Stomach smooth muscle (tissue), 2 donors: ENCODE measurements around the gene PRTFDC1.

Experiments used
- H3K27ac ChIP-seq: one replicate; pipeline ENCODE4 v1.7.0; 2013; ENCODE audit warnings: mild to moderate bottlenecking, low read length, inconsistent platforms
- H3K27me3 ChIP-seq, 2 donors: one replicate each; pipeline ENCODE4 v1.7.0; 2013; ENCODE audit warnings: low read length in 2 of 2; ENCODE audit not compliant: insufficient read depth in 2 of 2, control insufficient read depth in 1 of 2
- H3K36me3 ChIP-seq, 2 donors: one replicate each; pipeline ENCODE4 v1.7.0; 2013; ENCODE audit warnings: low read length in 2 of 2; ENCODE audit not compliant: control insufficient read depth in 2 of 2, insufficient read depth in 2 of 2
- H3K4me1 ChIP-seq: one replicate; pipeline ENCODE4 v1.7.0; 2013; ENCODE audit warnings: low read length; ENCODE audit not compliant: control insufficient read depth, insufficient read depth
- H3K4me3 ChIP-seq, 2 donors: one replicate each; pipeline ENCODE4 v1.7.0; 2013; ENCODE audit warnings: low read length in 2 of 2
- H3K9ac ChIP-seq, 2 donors: one replicate each; pipeline ENCODE4 v1.7.0; 2013; ENCODE audit warnings: low read length in 2 of 2, mild to moderate bottlenecking in 1 of 2
- H3K9me3 ChIP-seq, 2 donors: one replicate each; pipeline ENCODE4 v1.7.0; 2013; ENCODE audit warnings: low read length in 2 of 2; ENCODE audit not compliant: control insufficient read depth in 2 of 2
- donor health status: healthy.
- donor health status: Pancreatic carcinoma.

The PRTFDC1 gene

GRCh38 chr10:24872049-24872789 is 80.2 kb downstream of the PRTFDC1 start:
- no peaks in the 10 kb centered on the region for H3K9me3 ChIP-seq
- no peak overlapping the region for H3K4me3 ChIP-seq
- H3K27me3 ChIP-seq, result no peaks in the 10 kb centered on the region
- H3K36me3 ChIP-seq, result no peaks in the 10 kb centered on the region
- H3K9ac ChIP-seq, result no peak overlapping the region
- H3K4me1 ChIP-seq, result peaks cover 8% of the 10 kb centered on the region
- H3K27ac ChIP-seq, result no peak overlapping the region

- Histone ChIP-seq H3K4me3 (no peak overlapping the region), H3K36me3 (no peaks in the 10 kb centered on the region), H3K9ac (no peak overlapping the region), H3K4me1 (peaks cover 8% of the 10 kb centered on the region), H3K27me3 (no peaks in the 10 kb centered on the region), H3K9me3 (no peaks in the 10 kb centered on the region), H3K27ac (no peak overlapping the region)
Observed at GRCh38 chr10:24871011-24871935, 81.1 kb downstream of the PRTFDC1 start.

- Histone ChIP-seq H3K27ac (no peak overlapping the region), H3K9ac (no peak overlapping the region), H3K4me1 (peaks cover 8% of the 10 kb centered on the region), H3K4me3 (no peak overlapping the region), H3K9me3 (no peaks in the 10 kb centered on the region), H3K27me3 (no peaks in the 10 kb centered on the region), H3K36me3 (no peaks in the 10 kb centered on the region)
Observed at GRCh38 chr10:24869354-24870015, 82.9 kb downstream of the PRTFDC1 start.

DNA sequence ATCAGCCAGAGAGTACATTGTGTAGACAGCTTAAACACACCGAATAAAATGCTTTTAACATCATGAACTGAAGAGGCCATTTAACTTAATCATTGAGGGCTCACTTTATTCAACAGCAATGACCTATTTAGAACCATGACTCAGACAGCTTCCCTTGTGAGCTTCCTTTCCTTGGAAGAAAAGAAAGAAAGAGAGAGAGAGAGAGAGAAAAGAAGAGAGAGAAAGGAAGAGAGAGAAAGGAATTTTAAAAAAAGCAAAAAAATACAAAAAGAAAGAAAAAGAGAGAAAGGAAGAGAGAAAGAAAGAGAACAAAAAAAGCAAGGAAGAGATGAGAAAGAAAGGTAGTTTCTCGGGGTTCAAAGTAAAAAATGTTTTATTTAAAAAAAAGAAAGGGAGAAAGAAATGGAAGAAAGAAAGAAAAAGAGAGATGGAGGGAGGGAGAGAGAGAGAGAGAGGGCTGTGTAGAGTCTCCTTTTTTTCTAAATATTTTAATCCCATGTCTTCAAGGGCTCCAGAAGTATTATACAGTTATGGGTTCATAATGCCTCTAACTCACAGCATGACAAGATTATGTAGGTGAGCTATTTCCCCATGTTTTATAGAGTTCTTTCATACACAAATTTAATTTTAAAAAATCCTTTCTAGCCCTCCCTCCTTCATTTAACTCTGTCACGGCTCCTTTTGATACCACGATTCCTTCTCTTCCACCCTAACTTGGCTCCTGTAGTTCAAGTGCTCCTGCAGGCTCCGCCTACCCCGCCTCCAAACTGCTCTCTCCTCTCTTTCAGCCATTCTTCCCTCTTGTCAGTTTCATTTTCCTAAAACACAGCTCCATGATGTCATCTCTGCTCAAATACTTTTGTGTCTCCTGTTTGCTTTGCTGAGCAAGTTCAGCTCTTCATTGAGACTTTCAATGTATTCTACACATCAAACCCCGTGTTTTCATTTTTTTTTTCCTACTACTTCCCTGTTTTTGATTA is 85.5 kb downstream of the PRTFDC1 start:
- Histone ChIP-seq H3K27ac (no peak overlapping the region), H3K9me3 (no peaks in the 10 kb centered on the region), H3K4me3 (peak overlapping the region in 1 of 2 donors; percentile 44), H3K27me3 (no peaks in the 10 kb centered on the region), H3K36me3 (no peaks in the 10 kb centered on the region), H3K9ac (no peak overlapping the region), H3K4me1 (peaks cover 2% of the 10 kb centered on the region)

- H3K27ac ChIP-seq, result no peak overlapping the region
- no peaks in the 10 kb centered on the region for H3K27me3 ChIP-seq
- H3K9ac ChIP-seq, result no peak overlapping the region
- H3K36me3 ChIP-seq, result no peaks in the 10 kb centered on the region
- no peaks in the 10 kb centered on the region for H3K9me3 ChIP-seq
- no peaks in the 10 kb centered on the region for H3K4me1 ChIP-seq
- no peak overlapping the region for H3K4me3 ChIP-seq
Observed at GRCh38 chr10:24865783-24866182, 86.6 kb downstream of the PRTFDC1 start.

DNA sequence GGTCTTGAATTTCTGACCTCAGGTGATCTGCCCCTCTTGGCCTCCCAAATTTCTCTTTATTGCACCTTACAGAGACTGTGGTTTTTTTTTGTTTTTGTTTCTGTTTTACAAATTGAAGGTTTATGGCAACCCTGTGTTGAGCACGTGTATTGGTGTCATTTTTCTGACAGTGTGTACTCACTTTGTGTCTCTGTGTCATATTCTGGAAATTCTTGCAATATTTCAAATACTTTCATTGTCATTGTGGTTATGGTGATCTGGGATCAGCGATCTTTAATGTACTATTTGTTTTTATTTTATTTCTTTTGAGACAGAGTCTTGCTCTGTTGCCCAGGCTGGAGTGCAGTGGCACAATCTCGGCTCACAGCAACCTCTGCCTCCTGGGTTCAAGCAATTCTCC is 89.8 kb downstream of the PRTFDC1 start:
- Histone ChIP-seq H3K4me1 (no peaks in the 10 kb centered on the region), H3K9me3 (no peaks in the 10 kb centered on the region), H3K36me3 (no peaks in the 10 kb centered on the region)

DNA sequence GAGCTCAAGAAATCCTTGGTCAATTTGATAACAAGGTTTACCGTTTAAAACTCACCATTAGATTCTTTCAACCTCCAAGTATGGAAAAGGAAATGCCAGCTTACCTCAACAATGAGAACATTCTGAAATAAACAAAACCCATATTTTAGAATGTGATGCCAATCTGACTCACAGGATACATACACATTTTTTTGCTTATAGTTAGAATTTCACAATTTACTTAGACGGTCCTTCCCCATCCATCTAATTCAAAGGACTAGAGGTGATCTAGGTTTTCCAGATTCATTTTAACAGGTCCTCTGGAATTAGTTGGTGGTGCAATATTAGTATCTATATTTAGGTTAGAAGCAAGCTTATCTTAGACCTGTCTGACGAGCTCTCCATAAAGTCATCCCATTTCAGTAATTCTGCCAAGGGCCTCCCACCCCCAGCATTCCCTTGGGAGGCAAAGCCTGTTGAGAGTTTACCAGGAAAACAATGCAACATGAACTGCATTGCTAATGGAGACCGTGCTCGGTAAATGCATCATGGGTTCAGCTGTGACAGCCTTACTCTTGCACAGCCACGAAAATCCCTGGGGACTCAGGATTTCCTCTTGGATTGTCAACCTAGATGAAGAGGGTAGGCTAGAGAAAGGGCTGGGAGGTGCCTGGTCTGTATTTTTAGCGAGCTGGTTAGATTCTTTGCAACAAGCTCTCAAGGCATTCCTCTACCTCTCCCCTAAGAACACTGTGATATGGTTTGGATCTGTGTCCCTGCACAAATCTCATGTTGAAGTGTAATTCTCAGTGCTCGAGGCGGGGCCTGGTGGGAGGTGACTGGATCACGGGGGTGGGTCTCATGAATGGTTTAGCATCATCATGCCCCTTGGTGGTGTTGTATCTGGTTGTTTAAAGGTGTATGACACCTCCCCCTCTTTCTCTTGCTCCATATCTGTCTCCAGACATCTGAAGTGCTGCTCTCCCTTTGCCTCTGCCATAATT is 93.8 kb downstream of the PRTFDC1 start:
- Histone ChIP-seq H3K4me1 (no peaks in the 10 kb centered on the region), H3K9me3 (no peaks in the 10 kb centered on the region), H3K9ac (no peak overlapping the region), H3K27me3 (no peaks in the 10 kb centered on the region), H3K36me3 (no peaks in the 10 kb centered on the region), H3K27ac (no peak overlapping the region), H3K4me3 (no peak overlapping the region)

More for the DNA sequence above, 89.8 kb downstream of the PRTFDC1 start:
- Histone ChIP-seq H3K4me3 (no peak overlapping the region), H3K9ac (no peak overlapping the region), H3K27me3 (no peaks in the 10 kb centered on the region), H3K27ac (no peak overlapping the region)

DNA sequence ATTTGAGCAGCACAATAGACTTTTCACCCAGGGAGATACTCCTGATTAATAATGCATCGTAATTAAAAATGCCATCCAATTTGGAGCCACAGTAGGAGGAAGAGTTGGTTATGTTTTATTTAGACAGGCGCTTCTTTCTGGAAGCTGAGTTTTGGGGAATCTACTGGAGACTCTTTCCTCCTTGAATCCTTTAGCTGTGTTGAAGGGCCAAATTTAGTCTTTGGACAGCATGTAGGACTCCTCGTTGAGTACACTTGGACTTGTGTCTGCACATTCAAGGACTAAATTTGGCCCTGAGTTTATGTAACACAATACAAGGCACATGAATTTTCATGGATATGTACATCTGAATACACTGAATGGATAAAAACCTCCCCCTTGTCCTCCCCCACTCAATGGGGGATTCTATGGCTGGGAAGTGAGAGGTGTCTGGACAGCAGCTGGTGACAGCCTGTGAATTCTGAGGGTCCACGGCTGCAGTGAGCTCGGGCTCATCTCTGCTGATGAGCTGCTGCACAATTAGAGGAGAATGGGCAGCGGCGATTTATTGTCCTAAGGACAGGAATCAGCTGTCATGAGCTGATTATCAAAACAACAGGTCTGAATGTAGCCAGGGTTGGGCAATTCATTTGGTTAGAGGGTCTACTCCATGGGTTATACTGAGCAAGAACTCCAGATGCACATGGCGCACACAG is 95.2 kb downstream of the PRTFDC1 start:
- no peaks in the 10 kb centered on the region for H3K27me3 ChIP-seq
- H3K27ac ChIP-seq, result no peak overlapping the region
- H3K36me3 ChIP-seq, result no peaks in the 10 kb centered on the region
- no peaks in the 10 kb centered on the region for H3K4me1 ChIP-seq
- H3K9me3 ChIP-seq, result no peaks in the 10 kb centered on the region
- no peak overlapping the region for H3K4me3 ChIP-seq
- no peak overlapping the region for H3K9ac ChIP-seq

DNA sequence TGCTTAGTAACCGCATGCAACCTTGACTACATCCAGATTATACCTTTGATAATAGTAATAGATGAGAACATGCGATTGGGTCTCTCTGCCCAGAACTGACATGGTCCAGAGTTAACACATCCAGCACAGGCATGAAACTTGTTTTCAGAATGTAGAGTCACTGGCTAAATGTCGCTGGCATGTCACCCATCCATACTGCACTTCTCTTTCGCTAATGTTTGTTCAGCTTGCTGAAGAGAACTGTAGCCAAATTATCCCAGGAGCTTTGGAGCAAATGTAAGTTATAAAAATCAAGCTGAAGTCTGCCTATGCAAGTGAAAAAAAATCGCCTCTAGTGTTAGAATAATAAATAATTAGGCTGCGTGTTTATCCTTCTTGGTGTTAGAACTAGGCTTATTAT is 98.2 kb downstream of the PRTFDC1 start:
- no peak overlapping the region for H3K27ac ChIP-seq
- no peaks in the 10 kb centered on the region for H3K36me3 ChIP-seq
- H3K4me3 ChIP-seq, result no peak overlapping the region
- H3K27me3 ChIP-seq, result no peaks in the 10 kb centered on the region
- no peak overlapping the region for H3K9ac ChIP-seq
- no peaks in the 10 kb centered on the region for H3K4me1 ChIP-seq
- H3K9me3 ChIP-seq, result no peaks in the 10 kb centered on the region
